SK-N-SH (cell line): ENCODE measurements around the gene SNED1. TPM values are rescaled to one million over a fixed set of nuclear protein-coding genes. Genes with fewer than 3 reads are reported as not detected.

Experiments used
- CTCF ChIA-PET: fragments of 300-600, 350-600 bp; formaldehyde crosslinking; extraction: SDS; loops from one replicate; lab custom pipeline; 2021; lab: Yijun Ruan, JAX
- POLR2A ChIA-PET: fragments of 350-600 bp; sonication (Branson Sonifier 250); formaldehyde crosslinking; extraction: SDS; loops from one replicate; lab custom pipeline; 2020; ENCODE audit warnings: antibody characterized with exemption, inconsistent platforms; lab: Yijun Ruan, JAX
- DNase-seq: peaks from one replicate; pipeline ENCODE4 v3.0.0; 2012
- H2AFZ ChIP-seq: fragments of 200-600 bp; sonication (generic); 2 replicates; pipeline ENCODE4 v1.8.1; 2016; ENCODE audit warnings: antibody characterized with exemption, mild to moderate bottlenecking, low read depth
- H3F3A ChIP-seq: fragments of 200-600 bp; sonication (generic); replicated peaks from 2 replicates; pipeline ENCODE3; 2016; ENCODE audit warnings: antibody characterized with exemption, mild to moderate bottlenecking; ENCODE audit not compliant: insufficient read depth
- H3K27ac ChIP-seq, 2 experiments: fragments of 200-500 bp in 1 of 2; fragments of 200-600 bp in 1 of 2; sonication (Bioruptor generic) in 1 of 2; sonication (generic), shearing (Covaris generic) in 1 of 2; 2 replicates each; pipeline versions ENCODE4 v1.5.1 to v1.6.1; 2014 to 2016; ENCODE audit warnings: low read depth in 2 of 2, inconsistent platforms in 1 of 2, low read length in 1 of 2, mild to moderate bottlenecking in 1 of 2, mixed read lengths in 1 of 2
- H3K27me3 ChIP-seq: fragments of 200-600 bp; sonication (generic), shearing (Covaris generic); 2 replicates; pipeline ENCODE4 v1.6.1; 2016; ENCODE audit warnings: mixed run types; ENCODE audit not compliant: insufficient read depth
- H3K36me3 ChIP-seq, 2 experiments: fragments of 200-500 bp in 1 of 2; fragments of 200-600 bp in 1 of 2; sonication (Bioruptor generic) in 1 of 2; sonication (generic) in 1 of 2; replicated peaks in 1 of 2; 2 replicates each; pipeline versions ENCODE3 to v1.5.1; 2014 to 2016; ENCODE audit warnings: low read length in 1 of 2, mild to moderate bottlenecking in 1 of 2; ENCODE audit not compliant: insufficient read depth in 2 of 2, control insufficient read depth in 1 of 2
- H3K4me1 ChIP-seq, 2 experiments: fragments of 200-500 bp in 1 of 2; fragments of 200-600 bp in 1 of 2; sonication (Bioruptor generic) in 1 of 2; sonication (generic), shearing (Covaris generic) in 1 of 2; 2 replicates each; pipeline versions ENCODE4 v1.5.1 to v1.6.1; 2014 to 2016; ENCODE audit warnings: low read depth in 1 of 2, low read length in 1 of 2, mixed run types in 1 of 2; ENCODE audit not compliant: insufficient read depth in 2 of 2, control insufficient read depth in 1 of 2
- H3K4me2 ChIP-seq: fragments of 200-600 bp; sonication (generic), shearing (Covaris generic); 2 replicates; pipeline ENCODE4 v1.6.1; 2017; ENCODE audit warnings: mixed run types
- H3K4me3 ChIP-seq, 2 experiments: fragments of 200-500 bp in 1 of 2; fragments of 200-600 bp in 1 of 2; sonication (Bioruptor generic) in 1 of 2; sonication (generic), shearing (Covaris generic) in 1 of 2; 2 replicates each; pipeline versions ENCODE4 v1.5.1 to v1.8.1; 2014 to 2016; ENCODE audit warnings: low read depth in 2 of 2, inconsistent platforms in 1 of 2, low read length in 1 of 2, mild to moderate bottlenecking in 1 of 2, mixed read lengths in 1 of 2, moderate library complexity in 1 of 2
- H3K79me2 ChIP-seq: fragments of 200-600 bp; sonication (generic); 2 replicates; pipeline ENCODE4 v1.8.1; 2017; ENCODE audit warnings: mild to moderate bottlenecking; ENCODE audit not compliant: insufficient read depth
- H3K9ac ChIP-seq: fragments of 200-600 bp; sonication (generic); 2 replicates; pipeline ENCODE4 v1.6.1; 2017; ENCODE audit warnings: mixed run types
- H3K9me2 ChIP-seq: fragments of 200-600 bp; sonication (generic); 2 replicates; pipeline ENCODE4 v1.6.1; 2017; ENCODE audit warnings: mixed run types
- H3K9me3 ChIP-seq: fragments of 200-600 bp; sonication (generic); 2 replicates; pipeline ENCODE4 v1.6.1; 2017; ENCODE audit warnings: mixed run types, mild to moderate bottlenecking, moderate library complexity
- H4K20me1 ChIP-seq: fragments of 200-600 bp; sonication (generic); 2 replicates; pipeline ENCODE4 v1.6.1; 2017; ENCODE audit warnings: mild to moderate bottlenecking, mixed run types; ENCODE audit not compliant: insufficient read depth
- CHD2 ChIP-seq: fragments of 150-350 bp; IDR thresholded peaks from 2 replicates; pipeline ENCODE4 v1.6.1; 2018; ENCODE audit warnings: low read length; ENCODE audit not compliant: partially characterized antibody
- ELF1 ChIP-seq: IDR thresholded peaks from 2 replicates; pipeline ENCODE4 v1.4.0; 2012
- EP300 ChIP-seq, 2 experiments: IDR thresholded peaks; 2 replicates each; pipeline versions ENCODE4 v1.4.0 to v1.6.1; 2012; ENCODE audit warnings: borderline replicate concordance in 1 of 2, low read depth in 1 of 2, low read length in 1 of 2
- EZH2phosphoT487 ChIP-seq: fragments of 200-600 bp; sonication (generic); IDR thresholded peaks from 2 replicates; pipeline ENCODE4 v1.6.1; 2017; ENCODE audit warnings: low read depth, mixed run types, mild to moderate bottlenecking, antibody characterized with exemption, moderate library complexity, borderline replicate concordance
- FOXJ3 ChIP-seq: sonication (generic); formaldehyde crosslinking; IDR thresholded peaks from 2 replicates; pipeline ENCODE4 v1.5.1; 2020; ENCODE audit warnings: mild to moderate bottlenecking, missing genetic modification reagents
- GABPA ChIP-seq: IDR thresholded peaks from 2 replicates; pipeline ENCODE4 v1.4.0; 2012; ENCODE audit warnings: low read depth, mild to moderate bottlenecking
- MAX ChIP-seq: IDR thresholded peaks from 2 replicates; pipeline ENCODE4 v1.4.0; 2012; ENCODE audit warnings: low read depth
- MEF2A ChIP-seq: IDR thresholded peaks from 2 replicates; pipeline ENCODE4 v1.4.0; 2012; ENCODE audit warnings: low read depth, borderline replicate concordance
- NRF1 ChIP-seq: IDR thresholded peaks from 2 replicates; pipeline ENCODE4 v1.6.1; 2012; ENCODE audit warnings: low read depth, mild to moderate bottlenecking, low read length
- POLR2AphosphoS5 ChIP-seq: IDR thresholded peaks from 2 replicates; pipeline ENCODE4 v1.6.1; 2012; ENCODE audit warnings: low read depth, low read length
- REST ChIP-seq: IDR thresholded peaks from 2 replicates; pipeline ENCODE4 v1.6.1; 2012; ENCODE audit warnings: mild to moderate bottlenecking, low read depth, low read length, moderate library complexity
- RFX5 ChIP-seq: IDR thresholded peaks from 2 replicates; pipeline ENCODE4 v1.6.1; 2012; ENCODE audit warnings: mild to moderate bottlenecking, improper control_type of control experiment, low read length
- RXRA ChIP-seq: IDR thresholded peaks from 2 replicates; pipeline ENCODE4 v1.4.0; 2012; ENCODE audit warnings: low read depth, mild to moderate bottlenecking, borderline replicate concordance
- SIN3A ChIP-seq: IDR thresholded peaks from 2 replicates; pipeline ENCODE4 v1.6.1; 2012; ENCODE audit warnings: low read depth, mild to moderate bottlenecking, low read length, moderate library complexity, borderline replicate concordance
- SMC3 ChIP-seq: IDR thresholded peaks from 2 replicates; pipeline ENCODE4 v1.6.1; 2012; ENCODE audit warnings: low read depth, low read length, improper control_type of control experiment
- YY1 ChIP-seq: IDR thresholded peaks from 2 replicates; pipeline ENCODE4 v1.4.0; 2012; ENCODE audit warnings: low read depth, mild to moderate bottlenecking
- ZBTB33 ChIP-seq: IDR thresholded peaks from 2 replicates; pipeline ENCODE4 v1.4.0; 2012; ENCODE audit warnings: low read depth, borderline replicate concordance
- WGBS: methylation state at CpG from one replicate; pipeline ENCODE4 v1.1.6; 2017; ENCODE audit warnings: low lambda C conversion rate; 5-methylcytosine and 5-hydroxymethylcytosine counted together
- polyA plus RNA-seq, 3 experiments: library from polyadenylated mRNA; depleted of rRNA; stranded (reverse); fragments of >200 nt; gene quantifications; 2 replicates each; pipeline ENCODE4 v1.2.3, GENCODE V29; 2012

SNED1 gene
- polyA plus RNA-seq, 1 of the 3 experiments (the other 2 are of a cell fraction) = 0.03 TPM

GRCh38 chr2:240981280-240981679, 17.1 kb upstream of the SNED1 start:
- no peaks in the 10 kb centered on the region for H3K9me3 ChIP-seq
- no peaks in the 10 kb centered on the region for H3F3A ChIP-seq
- TF ChIP-seq MEF2A (no peak), SMC3 (no peak), ELF1 (no peak), RFX5 (no peak), EP300 (IDR thresholded peaks at IDR 0.05; ENCODE audit: borderline replicate concordance in 1 of 2, low read depth in 1 of 2, low read length in 1 of 2) (no peak), YY1 (no peak), CHD2 (no peak)
- H3K4me2 ChIP-seq = no peak overlapping the region
- ChIA-PET POLR2A (interaction anchor here (1.0 kb wide), 1 partner anchor 8 kb away, joined by 3 read pairs; no protein-coding TSS in a partner anchor), CTCF (interaction anchor here (1.1 to 2.8 kb wide), 2 partner anchors 21 to 97 kb away, joined by 3 to 11 read pairs; no protein-coding TSS in a partner anchor)
- H4K20me1 ChIP-seq = no peaks in the 10 kb centered on the region
- no peak overlapping the region for H3K4me3 ChIP-seq
- H3K79me2 ChIP-seq = no peaks in the 10 kb centered on the region
- H3K4me1 ChIP-seq = no peaks in the 10 kb centered on the region
- no peaks in the 10 kb centered on the region for H3K36me3 ChIP-seq
- H2AFZ ChIP-seq = no peak overlapping the region
- DNase-seq = no peak
- WGBS = 26% methylated on average over 4 of the region's 4 CpGs
- H3K9ac ChIP-seq = no peak overlapping the region
- H3K9me2 ChIP-seq = no peaks in the 10 kb centered on the region
- no peaks in the 10 kb centered on the region for H3K27me3 ChIP-seq
- H3K27ac ChIP-seq = no peak overlapping the region

GRCh38 chr2:240981871-240982800, 16.3 kb upstream of the SNED1 start:
- CTCF ChIA-PET = interaction anchor here (1.1 to 2.8 kb wide), 7 partner anchors 10 to 96 kb away, joined by 3 to 17 read pairs (median 11); no protein-coding TSS in a partner anchor
- Histone ChIP-seq H3K4me1 (peaks cover 0 to 5% of the 10 kb centered on the region in 2 experiments; a peak in 1 of 4 replicates), H2AFZ (no peak overlapping the region), H3K36me3 (no peaks in the 10 kb centered on the region), H3K27ac (no peak overlapping the region), H3K9ac (no peak overlapping the region), H3F3A (no peaks in the 10 kb centered on the region), H4K20me1 (no peaks in the 10 kb centered on the region), H3K9me2 (no peaks in the 10 kb centered on the region), H3K4me3 (no peak overlapping the region), H3K79me2 (no peaks in the 10 kb centered on the region), H3K27me3 (no peaks in the 10 kb centered on the region), H3K9me3 (no peaks in the 10 kb centered on the region), H3K4me2 (no peak overlapping the region)
- TF ChIP-seq NRF1 (no peak), GABPA (no peak), ELF1 (no peak), EZH2phosphoT487 (no peak), ZBTB33 (no peak), FOXJ3 (CRISPR knock-in tag) (no peak), RXRA (no peak), MAX (no peak), POLR2AphosphoS5 (no peak), SIN3A (no peak), REST (no peak)
- POLR2A ChIA-PET = interaction anchor here (1.0 kb wide), 1 partner anchor 9 kb away, joined by 3 read pairs; no protein-coding TSS in a partner anchor
- DNase-seq = no peak
- WGBS = 51% methylated on average over 11 of the region's 25 CpGs
